Stimulated activated CD8-positive, alpha-beta memory T cell treated with anti-CD3 and anti-CD28 coated beads, Interleukin-12 subunit alpha, Interleukin-12 subunit beta, amount 100 ng/mL, for 24 hours (primary cell): Measurements from ENCODE around the gene DTX3L.
"Not testable (repeated sequence)": the region's sequence is repeated elsewhere in the genome, so short reads cannot be mapped to it uniquely, and the experiment has no call there.

ENCODE experiments used
- DNase-seq: peaks from one replicate; pipeline ENCODE4 v3.0.0-alpha.2; 2020; ENCODE audit errors: extremely low read depth

Gene DTX3L

DNA sequence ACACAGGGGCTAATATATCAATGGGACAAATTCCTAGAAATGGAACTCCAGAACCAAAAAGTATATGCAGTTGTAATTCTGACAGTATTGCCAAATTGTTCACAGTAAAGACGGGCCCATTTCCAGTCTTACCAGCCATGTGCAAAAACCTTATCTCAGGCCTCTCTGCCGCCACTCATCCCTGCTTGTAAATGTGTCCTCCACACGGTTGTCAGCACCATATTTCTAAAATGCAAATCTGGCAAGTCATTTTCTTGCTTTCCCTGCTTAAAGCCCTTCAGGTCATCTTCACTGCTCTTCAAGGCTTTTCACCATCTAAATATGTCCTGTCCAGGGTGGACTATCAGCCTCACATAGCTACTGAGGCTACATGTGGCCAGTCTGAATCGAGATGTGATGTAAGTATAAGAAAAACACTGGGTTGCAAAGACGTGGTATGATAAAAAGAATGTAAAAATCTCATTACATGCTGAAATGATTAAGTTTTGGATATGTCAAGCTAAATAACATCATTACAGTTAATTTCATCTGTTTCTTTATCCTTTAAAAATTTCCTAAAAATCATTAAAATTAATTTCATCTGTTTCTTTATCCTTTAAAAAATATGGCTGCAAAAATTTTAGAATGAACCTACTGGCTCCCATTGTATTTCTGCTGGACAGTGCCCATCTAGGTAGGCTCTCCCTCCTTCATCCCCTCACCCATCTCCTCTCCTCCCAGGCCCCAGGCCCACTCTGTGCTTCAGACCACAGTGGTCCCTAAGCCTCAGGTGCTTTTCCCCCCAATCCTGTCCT lies 1.0 kb upstream of the DTX3L start:
- DNase-seq, result no peak

DNA sequence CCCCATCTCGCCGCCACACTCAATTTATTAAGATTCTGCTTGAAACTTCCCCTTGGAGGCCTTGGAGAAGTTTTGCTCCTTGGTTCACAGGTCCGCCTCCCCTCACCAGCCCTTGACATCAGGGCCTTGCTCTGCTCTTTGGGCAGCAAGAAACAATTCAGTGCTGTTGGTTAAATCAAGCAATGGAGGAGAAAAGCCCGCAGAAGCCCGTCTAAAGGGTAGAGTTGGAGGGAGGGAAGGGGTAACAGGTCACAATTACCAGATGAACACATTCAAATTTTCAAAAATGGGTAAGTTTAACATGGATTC lies 467 bp upstream of the DTX3L start:
- no peak for DNase-seq

DNA sequence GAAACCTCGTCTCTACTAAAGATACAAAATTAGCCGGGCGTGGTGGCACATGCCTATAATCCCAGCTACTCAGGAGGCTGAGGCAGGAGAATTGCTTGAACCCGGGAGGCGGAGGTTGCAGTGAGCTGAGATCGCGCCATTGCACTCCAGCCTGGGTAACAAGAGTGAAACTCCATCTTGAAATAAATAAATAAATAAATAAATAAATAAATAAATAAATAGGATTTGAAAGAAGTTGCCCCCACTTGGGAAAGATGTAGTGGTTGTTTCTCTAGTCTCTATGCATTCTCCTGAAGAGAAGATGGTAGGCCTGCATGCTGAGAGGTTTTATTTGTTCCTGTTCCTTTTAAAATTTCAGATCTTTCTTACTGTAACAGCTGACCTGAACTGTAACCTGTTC lies 4.0 kb downstream of the DTX3L start:
- not testable (repeated sequence) for DNase-seq

DNA sequence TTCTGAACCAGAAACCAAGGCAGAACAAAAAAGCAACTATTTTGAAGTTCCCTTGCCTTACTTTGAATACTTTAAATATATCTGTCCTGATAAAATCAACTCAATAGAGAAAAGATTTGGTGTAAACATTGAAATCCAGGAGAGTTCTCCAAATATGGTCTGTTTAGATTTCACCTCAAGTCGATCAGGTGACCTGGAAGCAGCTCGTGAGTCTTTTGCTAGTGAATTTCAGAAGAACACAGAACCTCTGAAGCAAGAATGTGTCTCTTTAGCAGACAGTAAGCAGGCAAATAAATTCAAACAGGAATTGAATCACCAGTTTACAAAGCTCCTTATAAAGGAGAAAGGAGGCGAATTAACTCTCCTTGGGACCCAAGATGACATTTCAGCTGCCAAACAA lies 4.6 kb downstream of the DTX3L start:
- no peak for DNase-seq

DNA sequence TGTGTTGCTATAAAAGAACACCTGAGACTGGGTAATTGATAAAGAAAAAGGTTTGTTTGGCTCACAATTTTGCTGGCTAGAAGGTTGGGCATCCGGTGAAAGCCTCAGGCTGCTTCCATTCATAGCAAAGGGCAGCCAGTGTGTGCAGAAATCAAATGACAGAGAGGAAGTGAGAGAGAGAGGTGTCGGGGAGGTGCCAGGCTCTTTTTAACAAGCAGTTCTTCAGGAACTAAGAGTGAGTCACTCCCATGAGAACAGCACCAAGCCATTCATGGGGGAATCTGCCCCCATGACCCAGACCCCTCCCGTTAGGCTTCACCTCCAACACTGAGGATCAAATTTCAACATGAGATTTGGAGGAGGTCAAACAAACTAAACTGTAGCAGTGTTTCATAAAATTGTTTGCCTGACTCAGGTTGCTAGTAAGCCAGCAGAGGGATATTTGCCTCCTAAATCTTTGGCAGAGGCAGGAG lies 8.8 kb downstream of the DTX3L start:
- no peak for DNase-seq

DNA sequence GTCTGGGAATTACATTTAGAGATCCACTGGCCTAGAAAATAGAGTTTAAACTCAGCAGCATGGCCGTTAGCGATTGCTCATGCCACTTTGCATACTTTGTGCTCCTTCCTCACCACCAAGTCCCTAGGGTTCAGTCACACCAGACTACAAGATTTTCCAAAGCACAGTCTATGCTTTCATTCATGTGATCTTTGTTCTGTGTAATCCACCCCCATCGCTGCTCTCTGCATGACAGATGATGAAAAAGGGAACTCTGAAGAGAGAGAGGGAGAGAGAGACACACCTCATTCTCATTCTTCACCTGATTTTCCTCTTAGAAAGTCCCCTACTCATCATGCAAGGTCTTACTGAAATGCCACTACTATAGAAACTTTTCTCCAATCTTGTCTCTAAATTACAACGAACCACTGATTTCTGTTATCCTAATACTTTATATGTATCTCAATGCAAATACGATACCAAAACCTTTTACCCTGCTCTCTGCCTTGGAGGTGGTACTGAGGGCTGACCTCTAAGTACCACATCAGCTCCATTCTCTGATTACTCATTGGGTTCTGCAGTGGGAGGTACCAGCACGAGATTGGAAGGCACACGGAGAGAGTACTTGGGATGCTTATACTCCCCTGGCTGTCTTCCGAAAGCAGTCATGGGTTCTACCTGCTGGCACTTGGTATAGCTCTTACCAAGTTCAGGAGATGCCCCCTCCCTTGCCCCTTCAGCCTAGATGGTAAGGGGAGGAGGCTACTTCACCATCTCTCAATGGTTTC lies 12.2 kb downstream of the DTX3L start:
- DNase-seq, result no peak

DNA sequence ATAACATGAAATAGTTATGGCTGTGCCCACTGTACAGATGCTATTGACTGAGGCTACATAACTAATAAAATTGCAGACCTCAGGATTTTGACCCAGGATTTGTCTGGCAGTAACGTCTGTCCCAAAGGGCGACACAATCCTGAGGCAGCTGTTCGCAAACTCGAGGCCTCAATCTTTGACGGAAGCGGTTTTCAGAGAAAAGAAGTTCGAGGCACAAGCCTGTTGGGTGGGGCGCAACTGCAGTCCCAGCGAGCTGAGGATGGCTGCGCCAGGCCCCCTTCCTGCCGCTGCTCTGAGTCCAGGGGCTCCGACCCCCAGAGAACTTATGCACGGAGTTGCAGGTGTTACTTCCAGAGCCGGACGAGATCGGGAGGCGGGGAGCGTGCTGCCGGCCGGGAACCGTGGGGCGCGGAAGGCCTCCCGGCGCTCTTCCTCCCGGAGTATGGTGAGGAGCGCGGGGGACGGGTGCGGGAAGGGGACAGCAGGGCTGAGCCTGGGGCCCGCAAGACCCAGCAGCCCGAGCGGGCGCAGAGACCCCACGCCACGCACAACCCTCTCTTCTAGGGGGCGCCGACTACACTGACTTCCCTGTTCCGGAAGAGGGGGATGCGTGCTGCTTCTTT lies 13.4 kb downstream of the DTX3L start, which contains the start of gene PARP15:
Gene PARP15 (plus strand): TSS at position 242 of the 623 bp plus-strand sequence. CDS start 18 bp downstream, at position 260.
- no peak for DNase-seq

DNA sequence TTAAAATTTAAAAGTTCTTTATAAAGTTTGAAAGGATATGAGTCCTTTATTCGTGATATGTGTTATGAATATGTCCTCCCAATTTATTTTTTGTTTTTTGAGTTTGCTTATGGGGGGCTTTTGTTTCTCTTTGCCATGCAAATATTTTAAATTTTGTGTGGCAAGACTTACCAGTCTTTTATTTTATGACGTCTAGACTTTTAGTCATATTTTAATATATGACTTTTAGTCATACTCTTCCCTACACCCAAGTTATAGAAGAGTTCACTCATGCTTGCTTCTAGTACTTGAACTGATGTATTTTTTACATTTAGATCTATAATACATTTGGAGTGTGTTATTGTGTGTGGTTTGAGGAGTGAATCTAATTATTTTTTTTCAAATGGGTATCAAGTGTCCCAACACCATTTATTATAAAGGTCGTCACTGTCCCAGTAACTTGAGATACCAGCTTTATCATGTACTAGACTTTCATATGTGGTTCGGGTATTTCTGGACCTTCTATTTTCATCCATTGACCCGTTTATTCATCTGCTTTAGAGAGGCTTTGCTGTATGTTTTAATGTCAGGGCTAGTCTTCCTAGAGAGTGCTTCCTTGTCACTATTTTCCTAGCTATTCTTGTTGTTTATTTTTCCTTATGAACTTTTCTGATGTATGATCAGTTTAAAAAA lies 14.1 kb downstream of the DTX3L start:
- DNase-seq, result no peak

DNA sequence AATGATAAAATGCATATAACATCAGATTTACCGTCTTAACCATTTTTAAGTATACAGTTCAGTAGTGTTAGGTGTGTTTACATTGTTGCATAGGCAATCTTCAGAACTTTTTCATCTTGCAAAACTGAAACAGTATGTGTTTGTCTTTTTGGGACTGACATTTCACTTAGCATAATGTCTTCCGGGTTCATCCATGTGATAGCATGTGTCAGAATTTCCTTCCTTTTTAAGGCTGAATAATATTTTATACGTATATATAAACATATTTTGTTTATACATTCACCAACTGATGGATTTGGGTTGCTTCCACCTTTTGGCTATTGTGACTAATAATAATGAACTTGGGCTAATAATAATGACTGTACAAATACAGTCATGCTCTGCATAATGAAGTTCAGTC lies 16.3 kb downstream of the DTX3L start:
- no peak for DNase-seq

DNA sequence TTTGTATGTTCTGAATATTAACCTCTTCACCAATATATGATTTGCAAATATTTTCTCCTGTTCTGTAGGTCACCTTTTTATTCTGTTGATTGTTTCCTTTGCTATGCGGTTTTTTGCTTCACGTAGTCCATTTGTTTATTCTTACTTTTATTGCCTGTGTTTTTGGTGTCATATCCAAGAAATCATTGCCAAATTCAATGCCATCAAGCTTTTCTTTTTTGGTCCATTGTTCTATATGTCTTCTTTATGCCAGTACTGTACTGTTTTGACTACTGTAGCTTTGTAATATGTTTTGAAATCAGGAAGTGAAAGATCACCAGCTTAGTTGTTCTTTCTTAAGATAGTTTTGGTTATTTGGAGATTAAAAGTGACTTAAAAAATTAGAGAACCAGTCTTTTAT lies 17.5 kb downstream of the DTX3L start:
- DNase-seq, result no peak

DNA sequence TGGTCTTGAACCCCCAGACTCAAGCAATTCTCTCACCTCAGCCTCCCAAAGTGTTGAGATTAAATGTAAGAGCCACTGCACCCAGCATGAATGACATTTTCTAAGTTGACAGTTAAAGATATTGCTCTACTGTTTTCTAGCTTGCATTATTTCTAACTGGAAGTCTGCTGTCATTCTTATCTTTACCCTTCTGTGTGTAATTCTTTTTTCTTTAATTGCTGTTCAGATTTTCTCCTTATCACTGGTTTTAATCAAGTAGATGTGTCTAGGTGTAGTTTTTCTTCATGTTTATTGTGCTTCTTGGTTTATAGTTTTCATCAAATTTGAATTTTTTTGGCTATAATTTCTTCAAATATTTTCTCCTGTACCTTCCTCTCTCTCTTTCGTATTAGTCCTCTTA lies 18.3 kb downstream of the DTX3L start:
- DNase-seq, result no peak

DNA sequence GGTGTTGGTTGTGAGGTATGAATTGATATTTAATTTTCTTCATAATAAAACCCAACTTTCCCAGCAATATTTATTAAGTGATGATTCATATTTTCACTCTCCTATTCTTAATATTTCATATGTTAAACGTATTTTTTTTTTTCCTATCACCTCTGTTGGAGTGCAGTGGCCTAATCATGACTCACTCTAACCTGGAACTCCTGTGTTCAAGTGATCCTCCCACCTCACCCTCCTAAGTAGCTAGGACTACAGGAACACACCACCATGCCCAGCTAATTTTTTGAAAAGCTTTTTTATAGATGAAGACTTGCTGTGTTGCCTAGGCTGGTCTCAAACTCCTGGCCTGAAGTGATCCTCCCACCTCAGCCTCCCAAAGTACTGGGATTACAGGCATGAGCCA lies 22.0 kb downstream of the DTX3L start:
- DNase-seq, result no peak

DNA sequence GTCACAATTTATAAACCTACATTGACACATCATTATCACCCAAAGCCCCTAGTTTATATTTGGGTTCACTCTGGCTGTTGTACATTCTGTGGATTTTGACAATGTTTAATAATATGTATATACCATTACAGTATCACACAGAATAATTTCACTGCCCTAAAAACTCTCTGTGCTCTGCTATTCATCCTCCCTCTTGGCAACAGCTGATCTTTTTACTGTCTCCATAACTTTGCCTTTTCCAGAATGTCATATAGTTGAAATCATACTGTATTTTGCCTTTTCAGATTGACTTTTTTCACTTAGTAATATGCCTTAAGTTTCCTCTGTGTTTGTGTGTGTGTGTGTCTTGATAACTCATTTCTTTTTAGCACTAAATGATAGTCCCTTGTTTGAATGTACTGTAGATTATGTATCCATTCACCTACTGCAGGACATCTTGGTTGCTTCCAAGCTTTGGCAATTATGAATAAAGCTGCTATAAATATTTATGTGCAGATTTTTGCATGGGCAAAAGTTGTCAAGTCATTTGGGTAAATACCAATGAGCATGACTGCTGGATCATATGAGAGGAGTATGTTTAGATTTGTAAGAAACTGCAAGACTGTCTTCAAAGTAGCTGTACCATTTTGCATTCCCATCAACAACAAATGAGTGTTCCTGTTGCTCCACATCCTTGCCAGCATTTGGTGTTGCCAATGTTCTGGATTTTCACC lies 22.8 kb downstream of the DTX3L start:
- no peak for DNase-seq

DNA sequence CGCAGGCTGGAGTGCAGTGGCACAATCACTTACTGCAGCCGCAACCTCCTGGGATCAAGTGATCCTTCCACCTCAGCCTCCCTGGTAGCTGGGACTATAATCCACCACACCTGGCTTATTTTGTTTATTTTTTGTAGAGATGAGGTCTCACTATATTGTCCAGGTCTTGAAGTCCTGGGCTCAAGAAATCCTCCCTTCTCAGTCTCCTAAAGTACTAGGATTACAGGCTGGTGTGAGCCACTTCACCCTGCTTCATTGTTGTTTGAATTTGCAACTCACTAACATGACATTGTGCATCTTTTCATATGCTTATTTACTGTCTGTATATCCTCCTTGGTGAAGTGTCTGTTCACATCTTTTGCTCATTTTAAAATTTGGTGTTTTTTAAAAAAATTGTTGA lies 23.4 kb downstream of the DTX3L start:
- no peak for DNase-seq

DNA sequence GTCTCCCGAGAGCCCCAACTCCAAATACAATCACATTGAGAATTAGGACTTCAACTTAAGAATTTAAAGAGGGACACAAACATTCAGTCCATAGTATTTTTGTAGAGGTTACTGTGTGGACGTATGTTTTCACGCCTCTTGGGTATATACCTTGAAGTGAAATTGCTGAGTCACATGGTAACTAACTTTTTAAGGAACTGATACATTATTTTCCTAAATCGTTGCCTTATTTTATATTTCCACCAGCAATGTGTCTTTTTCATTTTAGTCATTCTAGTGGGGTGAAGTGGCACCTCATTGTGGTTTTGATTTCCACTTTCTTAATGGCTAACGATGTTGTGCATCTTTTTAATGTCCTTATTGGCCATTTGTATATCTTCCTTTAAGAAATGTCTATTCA lies 25.2 kb downstream of the DTX3L start:
- no peak for DNase-seq

DNA sequence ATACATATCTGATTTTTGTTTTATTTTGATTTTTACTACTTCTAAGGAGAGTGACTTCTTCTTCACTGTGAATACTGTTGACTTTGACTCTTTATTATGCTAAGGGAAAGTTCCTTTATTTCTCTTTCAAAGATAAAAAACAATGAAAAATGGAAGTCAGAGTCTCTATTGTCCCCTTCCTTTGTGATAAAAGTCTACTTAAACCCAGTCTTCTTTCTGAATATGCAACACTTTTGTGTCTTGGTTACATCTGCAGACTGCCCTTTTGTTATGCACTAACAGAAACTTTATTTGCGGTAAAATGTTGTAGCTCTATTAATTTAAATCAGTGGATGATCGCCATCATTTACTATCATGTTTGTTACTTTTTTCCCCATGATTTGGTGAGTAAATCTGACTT lies 26.5 kb downstream of the DTX3L start:
- DNase-seq, result no peak

DNA sequence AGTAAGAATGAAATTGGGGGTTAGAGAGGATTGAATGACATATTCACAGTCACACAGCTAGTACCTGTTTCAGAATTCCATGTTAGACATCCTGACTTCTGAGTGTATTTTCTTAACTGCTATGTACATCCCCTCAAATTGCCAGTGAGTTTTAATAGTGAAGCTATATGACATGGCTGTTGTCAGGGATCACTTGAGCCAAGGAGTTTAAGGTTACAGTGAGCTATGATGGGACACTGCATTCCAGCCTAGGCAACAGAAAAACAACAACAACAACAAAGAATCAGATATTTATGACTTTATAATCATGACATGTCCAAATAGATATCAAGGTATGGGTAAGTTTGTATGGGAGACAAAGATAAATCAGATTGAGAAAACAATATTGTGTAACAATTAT lies 29.9 kb downstream of the DTX3L start:
- no peak for DNase-seq

DNA sequence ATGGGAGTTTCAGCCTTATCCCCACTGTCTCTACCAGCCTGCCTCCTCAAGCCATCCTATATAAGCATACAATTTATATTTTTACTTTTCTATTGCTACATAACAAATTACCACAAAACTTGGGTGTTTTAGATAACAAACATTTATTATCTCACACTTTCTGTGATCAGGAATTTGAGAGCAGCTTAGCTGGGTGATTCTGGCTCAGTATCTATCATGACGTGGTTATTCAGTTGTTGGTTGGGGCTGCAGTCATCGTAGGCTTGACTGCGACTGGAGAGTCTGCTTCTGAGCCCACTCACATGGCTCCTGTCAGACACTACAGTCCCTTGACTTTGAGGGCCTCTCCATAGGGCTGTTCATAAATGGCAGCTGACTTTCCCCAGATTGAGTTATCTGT lies 34.0 kb downstream of the DTX3L start:
- DNase-seq, result no peak

DNA sequence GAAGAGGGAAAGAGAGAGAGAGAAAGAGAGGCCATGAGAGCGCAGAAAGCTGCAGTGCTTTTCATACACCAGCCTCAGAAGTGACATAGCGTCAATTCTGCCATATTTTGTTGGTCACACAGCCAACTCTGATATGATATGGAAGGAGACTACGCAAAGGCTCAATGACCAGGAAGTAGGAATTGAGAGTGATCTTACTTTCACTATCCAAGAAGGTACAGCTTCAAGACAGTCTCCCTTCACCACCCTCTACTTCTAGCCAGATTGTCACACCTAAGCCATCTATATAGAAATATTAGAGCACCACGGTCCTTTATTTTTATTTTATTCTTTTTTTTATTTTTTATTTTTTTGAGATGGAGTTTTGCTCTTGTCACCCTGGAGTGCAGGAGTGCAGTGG lies 34.4 kb downstream of the DTX3L start:
- DNase-seq, result no peak

DNA sequence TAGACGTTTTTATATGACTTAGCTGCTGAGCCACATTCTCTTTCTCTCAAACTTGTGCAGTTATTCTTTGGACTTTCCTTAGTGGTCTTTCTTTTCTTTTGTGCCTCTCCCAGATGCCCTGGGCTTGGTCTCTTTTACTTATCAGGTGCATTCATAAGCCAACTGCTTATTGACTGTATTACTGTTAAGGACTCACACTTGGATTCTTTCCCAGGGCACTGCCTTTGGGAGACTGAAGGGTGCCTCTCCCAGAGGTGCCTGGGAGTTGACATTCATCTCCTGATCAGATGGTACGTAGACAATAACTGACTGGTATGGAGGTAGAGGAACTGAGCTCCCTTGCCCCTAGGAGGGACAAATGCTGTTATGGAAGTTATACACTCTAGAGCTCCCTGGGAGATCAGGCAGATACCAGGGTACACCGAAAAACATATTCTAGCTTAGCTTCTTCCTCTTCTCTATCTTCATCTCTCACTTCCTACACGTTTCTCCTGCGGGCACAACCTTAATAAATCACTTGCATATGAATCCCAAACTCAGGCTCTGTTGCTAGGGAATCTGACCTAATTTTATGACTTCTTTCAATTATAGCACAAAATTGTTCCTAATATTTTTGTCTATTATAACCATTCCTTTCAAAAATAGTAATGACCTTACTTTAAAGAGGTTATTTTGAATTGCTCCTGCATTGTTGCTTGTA lies 38.0 kb downstream of the DTX3L start:
- no peak for DNase-seq

DNA sequence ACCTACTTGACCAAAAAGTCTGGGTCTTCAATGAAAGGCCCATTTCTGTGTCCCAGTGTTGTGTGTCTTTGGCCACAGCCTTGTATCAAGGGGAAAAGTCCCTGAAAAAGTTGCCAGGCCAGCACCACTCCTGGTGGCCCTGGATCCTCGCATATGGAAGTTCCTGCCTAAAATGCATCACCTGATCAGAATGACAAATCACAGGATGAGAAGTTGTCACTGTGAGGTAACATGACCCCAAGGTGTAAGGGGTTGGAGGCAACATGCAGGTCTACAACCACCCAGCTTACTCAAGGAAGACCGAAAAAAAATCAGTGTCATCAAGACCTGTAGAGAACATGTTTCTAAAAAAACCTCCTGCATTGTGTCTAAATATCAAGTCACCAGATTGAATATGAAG lies 38.9 kb downstream of the DTX3L start:
- no peak for DNase-seq
